Measurements from ENCODE around the gene NEAT1. TPM values are rescaled to one million over a fixed set of nuclear protein-coding genes. Genes with fewer than 3 reads are reported as not detected.

The NEAT1 gene
- total and polyA plus RNA-seq, 9 of the 15 experiments (the other 6 are each of a cell fraction or from before 2014, with no cell fraction given), result 20.1 to 389 (median 62.8) TPM

DNA sequence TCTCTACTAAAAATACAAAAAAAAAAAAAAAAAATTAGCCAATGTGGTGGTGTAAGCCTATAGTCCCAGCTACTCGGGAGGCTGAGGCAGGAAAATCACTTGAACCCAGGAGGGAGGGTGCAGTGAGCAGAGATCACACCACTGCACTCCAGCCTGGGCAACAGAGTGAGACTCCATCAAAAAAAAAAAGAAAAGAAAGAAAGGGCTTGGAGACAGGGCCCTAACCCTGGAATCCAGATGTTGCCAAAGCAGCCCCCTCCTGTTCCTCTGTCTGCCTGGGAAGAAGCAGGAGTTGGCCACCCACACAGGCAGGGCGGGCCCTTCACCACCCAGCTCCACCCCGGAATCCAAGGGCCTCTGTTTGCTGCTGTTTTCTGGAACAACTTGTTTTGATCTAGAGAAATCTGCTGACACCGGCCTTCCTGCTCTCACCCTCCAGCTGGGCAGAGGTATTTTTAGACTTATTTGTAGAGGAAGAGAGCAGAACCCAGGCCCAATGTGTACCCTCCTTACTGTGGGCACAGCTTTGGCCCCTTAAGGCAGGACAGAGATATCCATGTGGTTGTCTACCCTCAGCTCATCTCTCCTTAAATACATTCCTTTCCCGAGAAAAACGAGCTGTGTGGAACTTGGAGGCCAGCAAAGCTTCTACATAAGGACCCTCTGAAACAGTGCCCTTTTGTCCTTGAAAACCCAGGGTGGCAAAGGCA lies 2.7 kb upstream of the NEAT1 start (continued):
- TF ChIP-seq, protein P1, sequence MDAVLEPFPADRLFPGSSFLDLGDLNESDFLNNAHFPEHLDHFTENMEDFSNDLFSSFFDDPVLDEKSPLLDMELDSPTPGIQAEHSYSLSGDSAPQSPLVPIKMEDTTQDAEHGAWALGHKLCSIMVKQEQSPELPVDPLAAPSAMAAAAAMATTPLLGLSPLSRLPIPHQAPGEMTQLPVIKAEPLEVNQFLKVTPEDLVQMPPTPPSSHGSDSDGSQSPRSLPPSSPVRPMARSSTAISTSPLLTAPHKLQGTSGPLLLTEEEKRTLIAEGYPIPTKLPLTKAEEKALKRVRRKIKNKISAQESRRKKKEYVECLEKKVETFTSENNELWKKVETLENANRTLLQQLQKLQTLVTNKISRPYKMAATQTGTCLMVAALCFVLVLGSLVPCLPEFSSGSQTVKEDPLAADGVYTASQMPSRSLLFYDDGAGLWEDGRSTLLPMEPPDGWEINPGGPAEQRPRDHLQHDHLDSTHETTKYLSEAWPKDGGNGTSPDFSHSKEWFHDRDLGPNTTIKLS (IDR thresholded peaks at IDR 0.05; ENCODE audit: borderline replicate concordance, low read depth), result no peak
- TF ChIP-seq ZNF316 (IDR thresholded peaks at IDR 0.05) (peak; percentile 97), JUN (IDR thresholded peaks at IDR 0.05; ENCODE audit: borderline replicate concordance, low read depth, low read length) (no peak), JUN (CRISPR knock-in tag; IDR thresholded peaks at IDR 0.05; ENCODE audit: borderline replicate concordance) (no peak), HSF4 (CRISPR knock-in tag; IDR thresholded peaks at IDR 0.05; ENCODE audit: borderline replicate concordance) (peak; percentile 5; the same call in 1 of the 2 replicates), CBX1 (IDR thresholded peaks at IDR 0.05; ENCODE audit: low read depth) (peak; percentile 23; the same call in 1 of the 2 replicates), HNRNPH1 (optimal IDR thresholded peaks at IDR 0.05; ENCODE audit: low read depth, low read length) (no peak), TEAD4 (IDR thresholded peaks at IDR 0.05; ENCODE audit: low read length) (peak; percentile 29; the same call in 1 of the 2 replicates), TEAD4 (CRISPR knock-in tag; IDR thresholded peaks at IDR 0.05; ENCODE audit: borderline replicate concordance) (no peak), BRD9 (IDR thresholded peaks at IDR 0.05; ENCODE audit: low read depth, partially characterized antibody) (peak; percentile 24), MCM2 (IDR thresholded peaks at IDR 0.05; ENCODE audit: low read depth) (no peak), MAFG (tag; conservative IDR thresholded peaks at IDR 0.05) (peak; percentile 93), TEAD1 (CRISPR knock-in tag; IDR thresholded peaks at IDR 0.05) (peak in 1 of 2 experiments; percentile 63; a peak in 1 of 4 replicates), ETV5 (CRISPR knock-in tag; IDR thresholded peaks at IDR 0.05; ENCODE audit: low read depth) (peak; percentile 36; the same call in 1 of the 2 replicates), PTRF (tag; IDR thresholded peaks at IDR 0.05) (no peak), ZNF785 (CRISPR knock-in tag; IDR thresholded peaks at IDR 0.05) (no peak), RB1 (IDR thresholded peaks at IDR 0.05; ENCODE audit: low read depth) (0 out of 2 replicates have a peak, but pooled peaks have one; percentile 7), SMAD1 (IDR thresholded peaks at IDR 0.05; ENCODE audit: low read depth, low read length, partially characterized antibody) (peak; percentile 64), ZNF764 (CRISPR knock-in tag; IDR thresholded peaks at IDR 0.05; ENCODE audit: low read depth) (no peak), FOXJ2 (tag; IDR thresholded peaks at IDR 0.05) (peak; percentile 49; the same call in 1 of the 2 replicates), MEF2A (IDR thresholded peaks at IDR 0.05; ENCODE audit: control insufficient read depth, low read depth, low read length) (peak; percentile 84; the same call in 1 of the 2 replicates), ZEB2 (IDR thresholded peaks at IDR 0.05) (0 out of 2 replicates have a peak, but pooled peaks have one; percentile 19), MAZ (CRISPR knock-in tag; conservative IDR thresholded peaks at IDR 0.05 in 1 of 2, IDR thresholded peaks at IDR 0.05 in 1 of 2) (peak in 1 of 2 experiments; percentile 20; a peak in 1 of 4 replicates), POLR2B (IDR thresholded peaks at IDR 0.05; ENCODE audit: low read depth, partially characterized antibody) (peak; percentile 75), E2F3 (CRISPR knock-in tag; IDR thresholded peaks at IDR 0.05) (no peak)
- TF ChIP-seq, protein P2, sequence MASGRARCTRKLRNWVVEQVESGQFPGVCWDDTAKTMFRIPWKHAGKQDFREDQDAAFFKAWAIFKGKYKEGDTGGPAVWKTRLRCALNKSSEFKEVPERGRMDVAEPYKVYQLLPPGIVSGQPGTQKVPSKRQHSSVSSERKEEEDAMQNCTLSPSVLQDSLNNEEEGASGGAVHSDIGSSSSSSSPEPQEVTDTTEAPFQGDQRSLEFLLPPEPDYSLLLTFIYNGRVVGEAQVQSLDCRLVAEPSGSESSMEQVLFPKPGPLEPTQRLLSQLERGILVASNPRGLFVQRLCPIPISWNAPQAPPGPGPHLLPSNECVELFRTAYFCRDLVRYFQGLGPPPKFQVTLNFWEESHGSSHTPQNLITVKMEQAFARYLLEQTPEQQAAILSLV (tag; IDR thresholded peaks at IDR 0.05), result peak; percentile 3; the same call in 1 of the 2 replicates
- TF ChIP-seq, protein P3, sequence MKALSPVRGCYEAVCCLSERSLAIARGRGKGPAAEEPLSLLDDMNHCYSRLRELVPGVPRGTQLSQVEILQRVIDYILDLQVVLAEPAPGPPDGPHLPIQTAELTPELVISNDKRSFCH (CRISPR knock-in tag; IDR thresholded peaks at IDR 0.05), result no peak
- TF ChIP-seq, protein P3 (tag; IDR thresholded peaks at IDR 0.05), result 0 out of 2 replicates have a peak, but pooled peaks have one; percentile 12

Data from K562 (cell line).